PFSK-1 (cell line): ENCODE results near the gene SNRPA1.

ENCODE experiments used
- FOXP2 ChIP-seq: optimal IDR thresholded peaks from 2 replicates; pipeline ENCODE3; 2011; ENCODE audit warnings: borderline replicate concordance, control low read depth, inconsistent platforms; ENCODE audit not compliant: insufficient read depth; ENCODE audit errors: extremely low read length, extremely low read depth
- POLR2AphosphoS5 ChIP-seq: IDR thresholded peaks from 2 replicates; pipeline ENCODE4 v1.6.1; 2012; ENCODE audit warnings: low read depth, mild to moderate bottlenecking, control low read depth, low read length, moderate library complexity
- SIN3A ChIP-seq: IDR thresholded peaks from 2 replicates; pipeline ENCODE4 v1.6.1; 2012; ENCODE audit warnings: mild to moderate bottlenecking, low read length, moderate library complexity, borderline replicate concordance; ENCODE audit not compliant: insufficient read depth
- TAF1 ChIP-seq: IDR thresholded peaks from 2 replicates; pipeline ENCODE4 v1.6.1; 2012; ENCODE audit warnings: low read length, control low read depth, borderline replicate concordance; ENCODE audit not compliant: insufficient read depth
- TF ChIP-seq, protein P1 (sequence below), 2 experiments: IDR thresholded peaks; 2 replicates each; pipeline versions ENCODE4 v1.6.1 to v1.8.0; 2011 to 2012; ENCODE audit warnings: low read depth in 2 of 2, low read length in 2 of 2, control low read depth in 1 of 2, inconsistent platforms in 1 of 2, mild to moderate bottlenecking in 1 of 2, moderate library complexity in 1 of 2; ENCODE audit not compliant: insufficient read depth in 1 of 2

SNRPA1 gene

GRCh38 chr15:101322016-101322695 is 27.1 kb upstream of the SNRPA1 start:
- TF ChIP-seq, protein P1, sequence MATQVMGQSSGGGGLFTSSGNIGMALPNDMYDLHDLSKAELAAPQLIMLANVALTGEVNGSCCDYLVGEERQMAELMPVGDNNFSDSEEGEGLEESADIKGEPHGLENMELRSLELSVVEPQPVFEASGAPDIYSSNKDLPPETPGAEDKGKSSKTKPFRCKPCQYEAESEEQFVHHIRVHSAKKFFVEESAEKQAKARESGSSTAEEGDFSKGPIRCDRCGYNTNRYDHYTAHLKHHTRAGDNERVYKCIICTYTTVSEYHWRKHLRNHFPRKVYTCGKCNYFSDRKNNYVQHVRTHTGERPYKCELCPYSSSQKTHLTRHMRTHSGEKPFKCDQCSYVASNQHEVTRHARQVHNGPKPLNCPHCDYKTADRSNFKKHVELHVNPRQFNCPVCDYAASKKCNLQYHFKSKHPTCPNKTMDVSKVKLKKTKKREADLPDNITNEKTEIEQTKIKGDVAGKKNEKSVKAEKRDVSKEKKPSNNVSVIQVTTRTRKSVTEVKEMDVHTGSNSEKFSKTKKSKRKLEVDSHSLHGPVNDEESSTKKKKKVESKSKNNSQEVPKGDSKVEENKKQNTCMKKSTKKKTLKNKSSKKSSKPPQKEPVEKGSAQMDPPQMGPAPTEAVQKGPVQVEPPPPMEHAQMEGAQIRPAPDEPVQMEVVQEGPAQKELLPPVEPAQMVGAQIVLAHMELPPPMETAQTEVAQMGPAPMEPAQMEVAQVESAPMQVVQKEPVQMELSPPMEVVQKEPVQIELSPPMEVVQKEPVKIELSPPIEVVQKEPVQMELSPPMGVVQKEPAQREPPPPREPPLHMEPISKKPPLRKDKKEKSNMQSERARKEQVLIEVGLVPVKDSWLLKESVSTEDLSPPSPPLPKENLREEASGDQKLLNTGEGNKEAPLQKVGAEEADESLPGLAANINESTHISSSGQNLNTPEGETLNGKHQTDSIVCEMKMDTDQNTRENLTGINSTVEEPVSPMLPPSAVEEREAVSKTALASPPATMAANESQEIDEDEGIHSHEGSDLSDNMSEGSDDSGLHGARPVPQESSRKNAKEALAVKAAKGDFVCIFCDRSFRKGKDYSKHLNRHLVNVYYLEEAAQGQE (IDR thresholded peaks at IDR 0.05; ENCODE audit: insufficient read depth in 1 of 2, low read depth in 2 of 2, low read length in 2 of 2), result no peak
- TF ChIP-seq POLR2AphosphoS5, result no peak
- TF ChIP-seq TAF1, result no peak
- TF ChIP-seq FOXP2, result no peak

- TF ChIP-seq FOXP2, result peak; percentile 70
- TF ChIP-seq, protein P1 (IDR thresholded peaks at IDR 0.05; ENCODE audit: insufficient read depth in 1 of 2, low read depth in 2 of 2, low read length in 2 of 2), result no peak
These were observed 25.5 kb upstream of the SNRPA1 start for GRCh38 chr15:101320501-101321052.

DNA sequence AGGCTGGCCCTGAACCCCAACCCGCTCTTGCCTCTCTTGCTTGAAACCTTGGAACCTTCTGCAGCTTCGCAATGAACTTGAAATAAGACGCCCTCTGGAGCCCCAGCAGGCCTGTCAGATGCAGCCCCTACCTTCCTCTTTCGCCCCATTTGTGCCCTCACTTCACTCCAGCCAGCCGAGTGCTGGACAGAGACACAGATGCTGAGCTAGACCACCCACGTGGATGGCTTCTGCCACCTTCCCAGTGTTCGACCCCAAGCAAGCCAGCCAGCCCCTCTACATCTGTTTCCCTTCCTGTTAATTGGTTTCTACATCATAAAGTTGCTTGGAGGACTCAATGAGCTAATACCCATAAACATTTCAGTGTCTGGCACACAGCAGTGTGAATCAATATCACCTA is 23.8 kb upstream of the SNRPA1 start:
- TF ChIP-seq, protein P1 (IDR thresholded peaks at IDR 0.05; ENCODE audit: insufficient read depth in 1 of 2, low read depth in 2 of 2, low read length in 2 of 2), result peak; percentile 58 to 79; a peak in 3 of 4 replicates
- no peak for TF ChIP-seq TAF1

DNA sequence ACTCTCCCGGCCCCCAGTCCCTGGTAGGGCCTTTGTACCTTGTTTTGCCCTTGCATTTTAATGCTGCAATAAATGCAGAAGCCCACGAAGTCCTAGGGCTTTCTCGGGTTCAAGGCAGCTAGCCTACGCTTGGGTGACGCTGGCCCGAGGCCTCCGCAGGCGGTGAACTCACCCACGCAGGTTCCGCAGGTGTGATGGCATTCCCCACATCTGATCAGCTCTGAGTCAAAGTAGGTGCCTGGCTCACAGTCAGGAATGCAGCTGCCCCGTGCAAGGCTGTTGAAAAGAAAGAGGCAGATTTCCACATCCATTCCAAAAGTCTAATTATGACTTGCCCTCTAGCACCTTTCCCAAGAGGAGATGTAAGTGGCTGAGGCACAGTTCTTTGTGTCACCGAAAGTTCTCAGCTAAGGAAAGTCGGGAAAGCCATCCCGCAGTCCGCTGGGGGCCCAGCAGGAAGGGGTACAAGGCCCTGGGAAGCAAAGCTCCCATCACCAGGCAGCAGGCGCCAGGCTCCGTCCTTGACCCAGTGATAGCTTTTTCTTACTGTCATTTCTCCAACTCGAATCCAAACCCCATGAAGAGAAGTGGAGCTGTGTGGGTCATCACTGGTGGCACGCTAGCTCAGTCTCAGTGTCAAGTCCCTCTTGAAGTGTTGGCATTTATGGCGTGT is 23.2 kb upstream of the SNRPA1 start:
- no peak for TF ChIP-seq POLR2AphosphoS5
- TF ChIP-seq TAF1, result no peak
- no peak for TF ChIP-seq FOXP2
- TF ChIP-seq SIN3A, result no peak
- TF ChIP-seq, protein P1 (IDR thresholded peaks at IDR 0.05; ENCODE audit: insufficient read depth in 1 of 2, low read depth in 2 of 2, low read length in 2 of 2), result no peak

DNA sequence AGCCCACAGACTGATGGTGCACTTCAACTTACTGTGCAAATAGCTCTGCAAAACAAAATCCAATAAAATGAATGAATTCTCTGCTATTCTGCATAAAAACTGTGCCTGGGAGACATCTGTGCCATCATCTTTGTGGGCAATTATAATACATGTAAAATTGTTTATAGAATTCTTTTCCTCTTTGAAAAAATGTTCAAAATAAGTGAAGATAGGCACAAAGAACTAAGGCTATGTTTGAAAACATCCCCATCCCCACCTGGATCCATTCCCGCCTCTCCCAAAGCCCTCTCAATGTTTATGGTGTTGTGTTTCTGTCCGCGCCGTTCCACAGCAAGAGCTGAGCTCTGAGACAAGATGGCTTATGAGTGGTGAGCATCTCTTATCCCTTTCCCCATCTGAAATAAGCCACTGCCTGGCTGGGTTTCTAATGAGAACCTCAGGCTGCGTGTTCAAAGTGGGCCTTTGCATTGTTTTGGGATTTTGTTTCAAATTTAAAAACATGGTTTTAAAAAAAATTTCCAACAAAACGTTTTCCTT is 22.4 kb upstream of the SNRPA1 start:
- TF ChIP-seq POLR2AphosphoS5, result no peak
